ENCODE results near the gene BMP7.

Gene BMP7

GRCh38 chr20:57175397-57176010 lies 90.9 kb downstream of the BMP7 start:
- H3K4me3 ChIP-seq (ENCODE audit: low read length): no peak overlapping the region
- no peak for TF ChIP-seq CTCF (IDR thresholded peaks at IDR 0.05; ENCODE audit: insufficient read depth, low read depth, low read length, missing control alignments)

DNA sequence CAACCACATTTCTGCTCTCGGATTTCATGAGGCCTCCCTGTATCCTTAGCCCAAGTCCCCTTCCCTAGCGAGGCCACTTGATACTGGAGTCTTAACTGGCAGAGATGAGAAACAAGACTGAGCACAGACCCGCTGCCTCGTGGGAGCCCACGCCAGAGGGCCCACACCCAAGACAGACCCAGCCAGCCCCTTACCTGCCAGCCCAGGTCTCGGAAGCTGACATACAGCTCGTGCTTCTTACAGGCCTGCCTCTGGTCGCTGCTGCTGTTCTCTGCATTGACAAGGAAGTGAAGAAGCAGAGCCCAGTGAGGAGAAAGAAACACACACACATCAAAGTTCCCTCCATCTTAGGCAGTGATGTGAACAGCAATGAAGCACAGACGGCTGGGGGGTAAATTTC lies 91.7 kb downstream of the BMP7 start:
- no peak for DNase-seq (ENCODE audit: low read depth)
- TF ChIP-seq CTCF (IDR thresholded peaks at IDR 0.05; ENCODE audit: insufficient read depth, low read depth, low read length, missing control alignments): no peak
- no peak overlapping the region for H3K4me3 ChIP-seq (ENCODE audit: low read length)

More at GRCh38 chr20:57175397-57176010, 90.9 kb downstream of the BMP7 start:
- DNase-seq (ENCODE audit: low read depth): no peak

DNA sequence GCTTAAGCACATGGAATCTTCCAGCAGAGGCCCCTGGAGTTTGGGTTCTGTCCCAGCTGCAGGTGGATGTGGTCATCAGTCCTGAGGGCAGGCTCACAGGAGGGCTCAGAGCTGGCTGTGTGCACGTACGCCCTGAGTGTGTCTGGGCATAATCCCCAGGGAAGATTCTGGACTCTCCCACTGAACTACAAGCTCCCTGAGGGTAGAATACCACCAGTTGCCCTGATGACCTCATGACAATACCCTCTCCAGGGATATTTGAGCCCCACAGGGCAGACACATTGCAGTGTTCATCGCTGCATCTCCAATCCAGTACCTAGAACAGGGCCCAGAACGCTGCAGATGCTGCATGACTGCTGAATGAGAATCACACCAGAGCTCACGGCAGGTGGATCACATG lies 92.5 kb downstream of the BMP7 start:
- no peak for TF ChIP-seq CTCF (IDR thresholded peaks at IDR 0.05; ENCODE audit: insufficient read depth, low read depth, low read length, missing control alignments)
- no peak for DNase-seq (ENCODE audit: low read depth)
- H3K4me3 ChIP-seq (ENCODE audit: low read length): no peak overlapping the region

- DNase-seq (ENCODE audit: low read depth): no peak
- TF ChIP-seq CTCF (IDR thresholded peaks at IDR 0.05; ENCODE audit: insufficient read depth, low read depth, low read length, missing control alignments): no peak
- H3K4me3 ChIP-seq (ENCODE audit: low read length): no peak overlapping the region
Measured at GRCh38 chr20:57173041-57173440, 93.4 kb downstream of the BMP7 start.

DNA sequence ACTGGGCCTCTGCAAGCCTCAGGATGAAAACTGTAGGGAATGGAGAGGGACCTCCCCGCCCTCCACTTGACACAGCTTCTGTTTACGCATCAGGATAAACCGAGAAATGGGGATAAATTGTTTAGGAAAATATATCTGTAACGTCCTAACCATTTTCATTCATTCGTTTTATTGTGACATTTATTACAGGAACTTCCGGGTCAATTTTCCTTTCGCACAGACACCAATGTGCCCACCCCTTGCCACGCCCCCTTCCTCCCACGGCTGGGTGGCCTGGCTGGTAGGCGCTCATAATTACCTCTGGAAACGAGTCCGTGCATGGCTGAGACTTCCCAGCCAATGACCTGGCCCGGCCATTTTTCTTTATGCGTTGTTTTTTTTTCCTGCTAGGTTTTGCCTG lies 96.1 kb downstream of the BMP7 start:
- no peak for TF ChIP-seq CTCF (IDR thresholded peaks at IDR 0.05; ENCODE audit: insufficient read depth, low read depth, low read length, missing control alignments)
- no peak for DNase-seq (ENCODE audit: low read depth)
- H3K4me3 ChIP-seq (ENCODE audit: low read length): no peak overlapping the region

GRCh38 chr20:57169162-57169561 lies 97.3 kb downstream of the BMP7 start:
- no peak for TF ChIP-seq CTCF (IDR thresholded peaks at IDR 0.05; ENCODE audit: insufficient read depth, low read depth, low read length, missing control alignments)
- no peak overlapping the region for H3K4me3 ChIP-seq (ENCODE audit: low read length)
- DNase-seq (ENCODE audit: low read depth): no peak

- no peak for DNase-seq (ENCODE audit: low read depth)
- no peak overlapping the region for H3K4me3 ChIP-seq (ENCODE audit: low read length)
- no peak for TF ChIP-seq CTCF (IDR thresholded peaks at IDR 0.05; ENCODE audit: insufficient read depth, low read depth, low read length, missing control alignments)
Measured at GRCh38 chr20:57167971-57168701, 98.3 kb downstream of the BMP7 start.
